K562 (cell line): ENCODE data around the gene ZNF521. TPM values are rescaled to one million over a fixed set of nuclear protein-coding genes. Genes with fewer than 3 reads are reported as not detected.

Source experiments
- ATF7 ChIP-seq: fragments of 450-650 bp; IDR thresholded peaks from 2 replicates; pipeline ENCODE4 v1.7.1; 2014; ENCODE audit warnings: mild to moderate bottlenecking, moderate library complexity
- BACH1 ChIP-seq: fragments of 200-800 bp; sonication (Bioruptor generic); IDR thresholded peaks from 2 replicates; pipeline ENCODE4 v1.6.1; 2016; ENCODE audit warnings: missing genetic modification characterization, missing compliant biosample characterization
- DEAF1 ChIP-seq: fragments of 450-650 bp; formaldehyde crosslinking; IDR thresholded peaks from 2 replicates; pipeline ENCODE4 v1.4.0; 2020; ENCODE audit warnings: mild to moderate bottlenecking, moderate library complexity
- EGR1 ChIP-seq: fragments of 450-650 bp; conservative IDR thresholded peaks from 2 replicates; pipeline ENCODE4 v1.6.1; 2017; ENCODE audit warnings: mild to moderate bottlenecking
- ELF4 ChIP-seq: fragments of 450-650 bp; formaldehyde crosslinking; IDR thresholded peaks from 2 replicates; pipeline ENCODE4 v1.4.0; 2022; ENCODE audit warnings: missing genetic modification characterization
- IRF9 ChIP-seq: fragments of 450-650 bp; IDR thresholded peaks from 2 replicates; pipeline ENCODE4 v1.6.1; 2016; ENCODE audit warnings: missing biosample characterization, missing genetic modification characterization
- MAX ChIP-seq: sonication (generic); formaldehyde crosslinking; IDR thresholded peaks from 2 replicates; pipeline ENCODE4 v1.9.0; 2022; ENCODE audit warnings: mild to moderate bottlenecking, missing genetic modification reagents
- PRDM10 ChIP-seq: fragments of 450-650 bp; IDR thresholded peaks from 2 replicates; pipeline ENCODE4 v1.6.1; 2018; ENCODE audit not compliant: partially characterized antibody
- RNF2 ChIP-seq: sonication (generic); IDR thresholded peaks from 2 replicates; pipeline ENCODE4 v1.6.1; 2016
- XRCC5 ChIP-seq: fragments of 200-400 bp; formaldehyde crosslinking; IDR thresholded peaks from 2 replicates; pipeline ENCODE4 v1.6.1; 2017; ENCODE audit warnings: low read depth, mild to moderate bottlenecking, low read length
- ZNF124 ChIP-seq: sonication (generic); formaldehyde crosslinking; IDR thresholded peaks from 2 replicates; pipeline ENCODE4 v1.8.1; 2022; ENCODE audit warnings: missing genetic modification reagents
- ZNF583 ChIP-seq: fragments of 250-450 bp; sonication (Bioruptor Pico); IDR thresholded peaks from 2 replicates; pipeline ENCODE4 v1.4.0; 2020
- polyA plus RNA-seq, 8 experiments: library from polyadenylated mRNA; depleted of rRNA in 4 of 8; stranded (reverse) in 5 of 8; unstranded in 3 of 8; fragments of >200 nt; fragmentation: Nextera tagmentation in 2 of 8; fragmentation: Illumina TruSeq in 1 of 8; extraction: Ambion mirVana in 2 of 8; extraction: Trizol in 1 of 8; gene quantifications; 2 replicates each; pipeline versions ENCODE4 v1.2.1 to v1.2.3, GENCODE V29; 2011 to 2014; ENCODE audit warnings: inconsistent platforms in 1 of 8, missing spikeins in 1 of 8
- total RNA-seq, 7 experiments: library from RNA; depleted of rRNA in 6 of 7; stranded (reverse); fragments of >200 nt in 6 of 7; fragmentation: Illumina TruSeq in 2 of 7; extraction: Trizol in 2 of 7; gene quantifications; 2 replicates each; pipeline versions ENCODE4 v1.2.1 to v1.2.3, GENCODE V29; 2011 to 2021; ENCODE audit warnings: low replicate concordance in 1 of 7
- TF ChIP-seq, protein P1 (sequence below): fragments of 450-650 bp; IDR thresholded peaks from 2 replicates; pipeline ENCODE4 v1.6.1; 2016; ENCODE audit warnings: low read depth, mild to moderate bottlenecking, moderate library complexity
- TF ChIP-seq, protein P2 (sequence below): sonication (generic); formaldehyde crosslinking; IDR thresholded peaks from 2 replicates; pipeline ENCODE4 v1.8.0; 2023; ENCODE audit warnings: mild to moderate bottlenecking, missing genetic modification reagents
- TF ChIP-seq, protein P3 (sequence below): sonication (generic); formaldehyde crosslinking; IDR thresholded peaks from 2 replicates; pipeline ENCODE4 v1.5.0; 2020; ENCODE audit warnings: missing genetic modification reagents

ZNF521 gene
- total and polyA plus RNA-seq, 9 of the 15 experiments (the other 6 are each of a cell fraction or from before 2014, with no cell fraction given) = 1.2 to 5.8 (median 1.6) TPM

DNA sequence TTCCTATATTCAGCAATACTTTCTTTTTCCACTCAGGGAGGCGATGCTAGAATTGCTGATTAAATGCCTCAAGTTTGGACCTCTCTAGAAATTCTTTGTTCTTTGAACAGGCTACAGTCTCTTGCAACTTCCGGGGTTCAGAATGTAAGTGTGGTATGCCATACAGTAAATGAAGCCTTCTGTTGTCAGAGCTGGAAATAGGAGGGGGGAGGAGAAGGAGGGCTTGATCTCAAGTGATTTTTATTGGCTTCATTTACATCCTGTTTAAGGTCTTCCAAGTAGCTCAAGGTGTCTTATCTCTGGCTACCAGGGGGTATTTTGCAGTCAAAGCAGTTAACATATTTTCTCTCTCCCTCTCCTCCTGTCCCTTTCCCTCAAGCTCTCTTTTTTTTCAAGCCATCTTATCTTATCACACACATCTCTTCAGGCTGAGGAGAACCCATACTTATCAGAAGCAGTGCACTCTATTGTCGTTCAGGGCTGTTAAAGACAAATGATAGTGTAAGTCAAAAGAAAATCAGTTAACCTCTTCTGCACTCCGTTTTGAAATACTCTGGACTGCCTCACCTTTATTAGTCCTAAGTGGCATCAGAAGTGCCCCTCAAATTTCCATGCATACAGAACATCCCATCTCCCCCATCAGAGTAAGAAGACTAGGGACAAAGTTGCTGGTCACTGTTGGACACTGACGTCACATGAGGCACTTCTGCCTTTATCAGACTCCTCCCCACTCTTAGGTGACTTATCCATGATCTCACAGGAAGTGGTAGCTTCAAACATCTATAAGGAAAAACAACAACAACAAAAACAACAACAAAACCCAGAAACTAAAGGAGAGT, 112.2 kb downstream of the ZNF521 start (continued):
- TF ChIP-seq ELF4 (CRISPR knock-in tag) (peak; percentile 90), PRDM10 (peak; percentile 23), BACH1 (tag) (no peak), ATF7 (peak; percentile 77), ZNF583 (CRISPR knock-in tag) (no peak), DEAF1 (CRISPR knock-in tag) (no peak), XRCC5 (no peak), RNF2 (peak; percentile 61; the same call in 1 of the 2 replicates), IRF9 (no peak), MAX (CRISPR knock-in tag) (no peak), EGR1 (no peak), ZNF124 (no peak)
- TF ChIP-seq, protein P1, sequence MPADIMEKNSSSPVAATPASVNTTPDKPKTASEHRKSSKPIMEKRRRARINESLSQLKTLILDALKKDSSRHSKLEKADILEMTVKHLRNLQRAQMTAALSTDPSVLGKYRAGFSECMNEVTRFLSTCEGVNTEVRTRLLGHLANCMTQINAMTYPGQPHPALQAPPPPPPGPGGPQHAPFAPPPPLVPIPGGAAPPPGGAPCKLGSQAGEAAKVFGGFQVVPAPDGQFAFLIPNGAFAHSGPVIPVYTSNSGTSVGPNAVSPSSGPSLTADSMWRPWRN = peak; percentile 76; the same call in 1 of the 2 replicates
- TF ChIP-seq, protein P2, sequence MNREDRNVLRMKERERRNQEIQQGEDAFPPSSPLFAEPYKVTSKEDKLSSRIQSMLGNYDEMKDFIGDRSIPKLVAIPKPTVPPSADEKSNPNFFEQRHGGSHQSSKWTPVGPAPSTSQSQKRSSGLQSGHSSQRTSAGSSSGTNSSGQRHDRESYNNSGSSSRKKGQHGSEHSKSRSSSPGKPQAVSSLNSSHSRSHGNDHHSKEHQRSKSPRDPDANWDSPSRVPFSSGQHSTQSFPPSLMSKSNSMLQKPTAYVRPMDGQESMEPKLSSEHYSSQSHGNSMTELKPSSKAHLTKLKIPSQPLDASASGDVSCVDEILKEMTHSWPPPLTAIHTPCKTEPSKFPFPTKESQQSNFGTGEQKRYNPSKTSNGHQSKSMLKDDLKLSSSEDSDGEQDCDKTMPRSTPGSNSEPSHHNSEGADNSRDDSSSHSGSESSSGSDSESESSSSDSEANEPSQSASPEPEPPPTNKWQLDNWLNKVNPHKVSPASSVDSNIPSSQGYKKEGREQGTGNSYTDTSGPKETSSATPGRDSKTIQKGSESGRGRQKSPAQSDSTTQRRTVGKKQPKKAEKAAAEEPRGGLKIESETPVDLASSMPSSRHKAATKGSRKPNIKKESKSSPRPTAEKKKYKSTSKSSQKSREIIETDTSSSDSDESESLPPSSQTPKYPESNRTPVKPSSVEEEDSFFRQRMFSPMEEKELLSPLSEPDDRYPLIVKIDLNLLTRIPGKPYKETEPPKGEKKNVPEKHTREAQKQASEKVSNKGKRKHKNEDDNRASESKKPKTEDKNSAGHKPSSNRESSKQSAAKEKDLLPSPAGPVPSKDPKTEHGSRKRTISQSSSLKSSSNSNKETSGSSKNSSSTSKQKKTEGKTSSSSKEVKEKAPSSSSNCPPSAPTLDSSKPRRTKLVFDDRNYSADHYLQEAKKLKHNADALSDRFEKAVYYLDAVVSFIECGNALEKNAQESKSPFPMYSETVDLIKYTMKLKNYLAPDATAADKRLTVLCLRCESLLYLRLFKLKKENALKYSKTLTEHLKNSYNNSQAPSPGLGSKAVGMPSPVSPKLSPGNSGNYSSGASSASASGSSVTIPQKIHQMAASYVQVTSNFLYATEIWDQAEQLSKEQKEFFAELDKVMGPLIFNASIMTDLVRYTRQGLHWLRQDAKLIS (CRISPR knock-in tag) = no peak
- TF ChIP-seq, protein P3, sequence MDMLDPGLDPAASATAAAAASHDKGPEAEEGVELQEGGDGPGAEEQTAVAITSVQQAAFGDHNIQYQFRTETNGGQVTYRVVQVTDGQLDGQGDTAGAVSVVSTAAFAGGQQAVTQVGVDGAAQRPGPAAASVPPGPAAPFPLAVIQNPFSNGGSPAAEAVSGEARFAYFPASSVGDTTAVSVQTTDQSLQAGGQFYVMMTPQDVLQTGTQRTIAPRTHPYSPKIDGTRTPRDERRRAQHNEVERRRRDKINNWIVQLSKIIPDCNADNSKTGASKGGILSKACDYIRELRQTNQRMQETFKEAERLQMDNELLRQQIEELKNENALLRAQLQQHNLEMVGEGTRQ (CRISPR knock-in tag) = no peak
